Natural killer cell (primary cell): ENCODE measurements around the gene UNC13D. TPM values are rescaled to one million over a fixed set of nuclear protein-coding genes. Genes with fewer than 3 reads are reported as not detected.

Experiments used
- ATAC-seq, 3 donors: fragments of 150-1000 bp in 2 of 3; fragments of 200-7000 bp in 1 of 3; cut with Tn5 transposase; 1 replicate in 1 of 3; 2 replicates in 2 of 3; pipeline ENCODE4 v1.10.0; 2021; ENCODE audit warnings: mild to moderate bottlenecking in 2 of 3, moderate library complexity in 2 of 3
- DNase-seq, 2 donors: peaks; one replicate each; pipeline versions ENCODE4 v3.0.0 to v3.0.0-alpha.2; 2013 to 2021; ENCODE audit warnings: mixed read lengths in 1 of 2
- H3K27ac ChIP-seq: one replicate; pipeline ENCODE4 v1.5.1; 2013; ENCODE audit warnings: mild to moderate bottlenecking, low read length
- H3K27me3 ChIP-seq: one replicate; pipeline ENCODE4 v1.6.1; 2013; ENCODE audit warnings: low read length; ENCODE audit not compliant: control insufficient read depth, insufficient read depth
- H3K36me3 ChIP-seq: one replicate; pipeline ENCODE4 v1.6.1; 2013; ENCODE audit warnings: low read length; ENCODE audit not compliant: control insufficient read depth, insufficient read depth
- H3K4me1 ChIP-seq: one replicate; pipeline ENCODE4 v1.6.1; 2013; ENCODE audit warnings: low read length; ENCODE audit not compliant: control insufficient read depth, insufficient read depth
- H3K4me3 ChIP-seq: one replicate; pipeline ENCODE4 v1.5.1; 2013; ENCODE audit warnings: low read length
- H3K9me3 ChIP-seq: one replicate; pipeline ENCODE4 v1.6.1; 2013; ENCODE audit warnings: low read length; ENCODE audit not compliant: control insufficient read depth, insufficient read depth
- H3K27ac Mint-ChIP-seq, 2 donors: one replicate each; pipeline ENCODE4 v1.8.0; 2022; ENCODE audit warnings: mild to moderate bottlenecking in 2 of 2, mixed read lengths in 2 of 2, moderate library complexity in 1 of 2
- H3K27me3 Mint-ChIP-seq, 2 donors: one replicate each; pipeline ENCODE4 v1.8.0; 2022; ENCODE audit warnings: low read depth in 2 of 2, mixed read lengths in 2 of 2
- H3K36me3 Mint-ChIP-seq: one replicate; pipeline ENCODE4 v1.8.0; 2022; ENCODE audit warnings: mixed read lengths
- H3K4me1 Mint-ChIP-seq, 2 donors: one replicate each; pipeline ENCODE4 v1.8.0; 2022; ENCODE audit warnings: mixed read lengths in 2 of 2
- H3K4me3 Mint-ChIP-seq: one replicate; pipeline ENCODE4 v1.8.0; 2022; ENCODE audit warnings: mild to moderate bottlenecking, moderate library complexity, mixed read lengths
- H3K9me3 Mint-ChIP-seq, 2 donors: one replicate each; pipeline ENCODE4 v1.8.0; 2022; ENCODE audit warnings: mixed read lengths in 2 of 2
- WGBS: methylation state at CpG from one replicate; pipeline ENCODE4 v1.1.7; 2013; ENCODE audit warnings: missing lambda C conversion rate; ENCODE audit not compliant: insufficient coverage; 5-methylcytosine and 5-hydroxymethylcytosine counted together
- intact Hi-C: fragments of 100-400 bp; cut with micrococcal nuclease; formaldehyde crosslinking; loops from one replicate; pipeline ENCODE4 v1.14.2; 2022
- total RNA-seq, 4 donors: library from RNA; stranded (reverse); fragments of 120-200 nt in 1 of 4; gene quantifications; one replicate each; pipeline versions ENCODE4 v1.2.3 to v1.2.4, GENCODE V29; 2013 to 2022
- TF ChIP-seq, protein P1 (sequence below): fragments of 200-600 bp; IDR thresholded peaks from one replicate; pipeline ENCODE4 v1.8.0; 2022; ENCODE audit warnings: antibody characterized with exemption

UNC13D gene
- total RNA-seq, 3 donors from 2014 or later (not counting 1 experiment from before 2014, with no cell fraction given), result 269 to 279 (median 277) TPM

- WGBS, result 8% methylated on average over 43 of the region's 43 CpGs
- no peaks in the 10 kb centered on the region for H3K9me3 ChIP-seq
- TF ChIP-seq, protein P1, sequence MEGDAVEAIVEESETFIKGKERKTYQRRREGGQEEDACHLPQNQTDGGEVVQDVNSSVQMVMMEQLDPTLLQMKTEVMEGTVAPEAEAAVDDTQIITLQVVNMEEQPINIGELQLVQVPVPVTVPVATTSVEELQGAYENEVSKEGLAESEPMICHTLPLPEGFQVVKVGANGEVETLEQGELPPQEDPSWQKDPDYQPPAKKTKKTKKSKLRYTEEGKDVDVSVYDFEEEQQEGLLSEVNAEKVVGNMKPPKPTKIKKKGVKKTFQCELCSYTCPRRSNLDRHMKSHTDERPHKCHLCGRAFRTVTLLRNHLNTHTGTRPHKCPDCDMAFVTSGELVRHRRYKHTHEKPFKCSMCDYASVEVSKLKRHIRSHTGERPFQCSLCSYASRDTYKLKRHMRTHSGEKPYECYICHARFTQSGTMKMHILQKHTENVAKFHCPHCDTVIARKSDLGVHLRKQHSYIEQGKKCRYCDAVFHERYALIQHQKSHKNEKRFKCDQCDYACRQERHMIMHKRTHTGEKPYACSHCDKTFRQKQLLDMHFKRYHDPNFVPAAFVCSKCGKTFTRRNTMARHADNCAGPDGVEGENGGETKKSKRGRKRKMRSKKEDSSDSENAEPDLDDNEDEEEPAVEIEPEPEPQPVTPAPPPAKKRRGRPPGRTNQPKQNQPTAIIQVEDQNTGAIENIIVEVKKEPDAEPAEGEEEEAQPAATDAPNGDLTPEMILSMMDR, result no peak
- no peaks in the 10 kb centered on the region for H3K36me3 Mint-ChIP-seq
- no peaks in the 10 kb centered on the region for H3K36me3 ChIP-seq
- peak overlapping the region; percentile 97 to 99 for H3K27ac Mint-ChIP-seq
- H3K4me3 ChIP-seq, result peak overlapping the region; percentile 47
- DNase-seq, result peak; percentile 69 to 91
- peaks cover 36 to 40% of the 10 kb centered on the region in 2 donors for H3K4me1 Mint-ChIP-seq
- H3K9me3 Mint-ChIP-seq, result no peaks in the 10 kb centered on the region
- peaks cover 35% of the 10 kb centered on the region for H3K4me1 ChIP-seq
- H3K27me3 Mint-ChIP-seq, result no peaks in the 10 kb centered on the region
- H3K27ac ChIP-seq, result peak overlapping the region; percentile 96
- H3K27me3 ChIP-seq, result no peaks in the 10 kb centered on the region
- peak overlapping the region; percentile 93 for H3K4me3 Mint-ChIP-seq
- intact Hi-C loops, result loop anchor here (10.0 kb wide), 1 partner anchor 480 kb away; the partner anchor contains the start of gene UBALD2
- peak; percentile 63 to 88 (median 76) for ATAC-seq
Measured at GRCh38 chr17:75785016-75785890, 59.0 kb downstream of the UNC13D start.

- H3K27ac ChIP-seq, result peak within 1 kb of the TSS; percentile 96
- H3K27me3 ChIP-seq, result no peaks in the 10 kb centered on the region
- under 1% methylated on average over 41 of the region's 45 CpGs for WGBS
- peak within 1 kb of the TSS; percentile 47 for H3K4me3 ChIP-seq
- no peaks in the 10 kb centered on the region for H3K36me3 ChIP-seq
- TF ChIP-seq, protein P1, result no peak
- peaks cover 4% of the 10 kb centered on the region for H3K36me3 Mint-ChIP-seq
- intact Hi-C loops, result loop anchor here (1.0 to 10.0 kb wide), 4 partner anchors 48 to 943 kb away; partner anchors contain the start of genes JMJD6, METTL23, UBALD2 and WBP2
- H3K9me3 Mint-ChIP-seq, result no peaks in the 10 kb centered on the region
- ATAC-seq (peak; percentile 71 to 87 (median 74)), DNase-seq (peak; percentile 93 to 98)
- H3K4me1 ChIP-seq, result peaks cover 35% of the 10 kb centered on the region
- H3K9me3 ChIP-seq, result no peaks in the 10 kb centered on the region
- peaks cover 43 to 46% of the 10 kb centered on the region in 2 donors for H3K4me1 Mint-ChIP-seq
- H3K27ac Mint-ChIP-seq, result peak within 1 kb of the TSS; percentile 97 to 99
- H3K4me3 Mint-ChIP-seq, result peak within 1 kb of the TSS; percentile 93
- peaks cover 0 to 3% of the 10 kb centered on the region in 2 donors for H3K27me3 Mint-ChIP-seq
Measured at GRCh38 chr17:75784473-75785015, 59.7 kb downstream of the UNC13D start, which contains the start of gene UNK. Gene UNK, plus strand, starts transcription at chr17:75784806. Its CDS starts 75 bp downstream, at chr17:75784881.

DNA sequence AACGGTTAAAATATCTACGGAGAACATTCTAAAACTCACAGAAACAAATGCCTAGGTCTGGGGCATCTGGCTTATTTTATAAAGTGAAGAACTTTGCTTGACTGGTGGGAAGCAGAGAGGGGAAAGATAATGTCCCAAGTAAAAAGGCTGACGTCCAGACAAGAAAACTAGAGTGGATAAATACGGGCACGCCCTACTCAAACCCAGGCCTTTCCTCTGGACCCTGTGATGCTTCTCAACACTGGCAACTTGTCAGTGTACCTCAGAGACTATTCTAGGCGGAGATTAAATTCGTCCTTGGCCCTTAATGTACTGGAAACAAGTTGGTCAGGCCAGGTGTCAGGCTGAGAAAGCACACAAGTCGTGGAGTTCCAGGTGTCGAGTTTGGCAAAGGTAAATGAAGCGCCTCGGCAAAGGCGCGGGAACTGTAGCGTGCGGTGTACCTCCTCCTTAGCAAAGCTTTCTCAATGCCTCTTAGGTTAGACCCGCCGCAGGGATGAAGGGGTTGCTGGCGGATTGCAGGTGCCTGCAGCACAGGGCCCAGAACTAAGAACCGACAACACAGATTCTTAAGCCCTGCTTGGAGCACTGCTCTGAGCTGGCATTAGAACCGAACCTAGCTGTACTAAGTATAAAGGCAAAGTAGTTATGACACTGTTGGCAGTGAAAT is 60.3 kb downstream of the UNC13D start:
- H3K27me3 ChIP-seq, result no peaks in the 10 kb centered on the region
- intact Hi-C loops, result loop anchor here (1.0 to 10.0 kb wide), 4 partner anchors 48 to 943 kb away; partner anchors contain the start of genes JMJD6, METTL23, UBALD2 and WBP2
- ATAC-seq (peak in 1 of 3 donors; percentile 1), DNase-seq (no peak)
- peaks cover 35% of the 10 kb centered on the region for H3K4me1 ChIP-seq
- Mint-ChIP-seq H3K4me1 (peaks cover 45 to 48% of the 10 kb centered on the region in 2 donors), H3K4me3 (peak overlapping the region; percentile 93), H3K27me3 (peaks cover 0 to 4% of the 10 kb centered on the region in 2 donors), H3K9me3 (no peaks in the 10 kb centered on the region), H3K27ac (peak overlapping the region; percentile 97 to 99), H3K36me3 (peaks cover 8% of the 10 kb centered on the region)
- peak overlapping the region; percentile 47 for H3K4me3 ChIP-seq
- no peaks in the 10 kb centered on the region for H3K9me3 ChIP-seq
- TF ChIP-seq, protein P1, result no peak
- 68% methylated on average over 20 of the region's 20 CpGs for WGBS
- H3K27ac ChIP-seq, result peak overlapping the region; percentile 96
- H3K36me3 ChIP-seq, result peaks cover under 1% of the 10 kb centered on the region
